Mesenchymal stem cell (in vitro differentiated cells and primary cell): ENCODE data around the gene CFD.

Experiments
- DNase-seq: peaks from one replicate; pipeline ENCODE4 v3.0.0-alpha.2; 2013
- H2AFZ ChIP-seq: one replicate; pipeline ENCODE4 v1.6.1; 2013; ENCODE audit warnings: low read depth, mild to moderate bottlenecking, control low read depth, inconsistent platforms, low read length, moderate library complexity
- H2AK5ac ChIP-seq: 2 replicates; pipeline ENCODE4 v1.6.1; 2013; ENCODE audit warnings: low read length, moderate library complexity, mild to moderate bottlenecking, inconsistent platforms; ENCODE audit not compliant: severe bottlenecking
- H2BK120ac ChIP-seq: one replicate; pipeline ENCODE4 v1.6.1; 2013; ENCODE audit warnings: low read depth, mild to moderate bottlenecking, inconsistent platforms, low read length, moderate library complexity
- H2BK12ac ChIP-seq, 2 experiments: one replicate each; pipeline ENCODE4 v1.6.1; 2013; ENCODE audit warnings: inconsistent platforms in 2 of 2, low read length in 2 of 2, mild to moderate bottlenecking in 2 of 2, moderate library complexity in 2 of 2, control low read depth in 1 of 2
- H2BK15ac ChIP-seq: one replicate; pipeline ENCODE4 v1.6.1; 2013; ENCODE audit warnings: mild to moderate bottlenecking, low read depth, inconsistent platforms; ENCODE audit not compliant: poor library complexity, severe bottlenecking
- H2BK5ac ChIP-seq: 2 replicates; pipeline ENCODE4 v1.6.1; 2013; ENCODE audit warnings: low read depth, mild to moderate bottlenecking, low read length, control low read depth, inconsistent platforms; ENCODE audit not compliant: poor library complexity, severe bottlenecking
- H3K14ac ChIP-seq, 2 experiments: one replicate each; pipeline ENCODE4 v1.6.1; 2013; ENCODE audit warnings: inconsistent platforms in 2 of 2, low read length in 2 of 2, control low read depth in 1 of 2, mild to moderate bottlenecking in 1 of 2, moderate library complexity in 1 of 2
- H3K18ac ChIP-seq, 2 experiments: one replicate each; pipeline ENCODE4 v1.6.1; 2013; ENCODE audit warnings: inconsistent platforms in 2 of 2, low read length in 2 of 2, control low read depth in 1 of 2, low read depth in 1 of 2, mild to moderate bottlenecking in 1 of 2
- H3K23ac ChIP-seq, 2 experiments: one replicate each; pipeline ENCODE4 v1.6.1; 2013; ENCODE audit warnings: inconsistent platforms in 2 of 2, low read length in 2 of 2, mild to moderate bottlenecking in 2 of 2, moderate library complexity in 2 of 2, control low read depth in 1 of 2
- H3K27ac ChIP-seq: 2 replicates; pipeline ENCODE4 v1.5.1; 2013; ENCODE audit warnings: mild to moderate bottlenecking, moderate library complexity, low read length, control low read depth, inconsistent platforms; ENCODE audit not compliant: poor library complexity, severe bottlenecking
- H3K27me3 ChIP-seq, 2 experiments: 2 replicates each; pipeline versions ENCODE4 v1.6.1 to v1.7.0; 2013; ENCODE audit warnings: low read length in 2 of 2, mild to moderate bottlenecking in 2 of 2, moderate library complexity in 2 of 2, control low read depth in 1 of 2, inconsistent platforms in 1 of 2; ENCODE audit not compliant: control insufficient read depth in 1 of 2, insufficient read depth in 1 of 2
- H3K36me3 ChIP-seq, 2 experiments: 2 replicates each; pipeline versions ENCODE4 v1.6.1 to v1.7.0; 2013; ENCODE audit warnings: low read length in 2 of 2, control low read depth in 1 of 2, inconsistent platforms in 1 of 2, low read depth in 1 of 2, mild to moderate bottlenecking in 1 of 2; ENCODE audit not compliant: insufficient read depth in 2 of 2, control insufficient read depth in 1 of 2
- H3K4ac ChIP-seq, 2 experiments: one replicate each; pipeline ENCODE4 v1.6.1; 2013; ENCODE audit warnings: inconsistent platforms in 2 of 2, low read length in 2 of 2, mild to moderate bottlenecking in 2 of 2, moderate library complexity in 2 of 2, control low read depth in 1 of 2, low read depth in 1 of 2
- H3K4me1 ChIP-seq: 2 replicates; pipeline ENCODE4 v1.6.1; 2013; ENCODE audit warnings: low read depth, low read length, control low read depth; ENCODE audit not compliant: control insufficient read depth, insufficient read depth
- H3K4me2 ChIP-seq: 2 replicates; pipeline ENCODE4 v1.6.1; 2013; ENCODE audit warnings: low read length, mild to moderate bottlenecking, inconsistent platforms; ENCODE audit not compliant: poor library complexity, severe bottlenecking
- H3K4me3 ChIP-seq, 2 experiments: 2 replicates each; pipeline versions ENCODE4 v1.5.1 to v1.7.0; 2013; ENCODE audit warnings: low read length in 2 of 2, mild to moderate bottlenecking in 2 of 2, control low read depth in 1 of 2, low read depth in 1 of 2; ENCODE audit not compliant: insufficient read depth in 1 of 2
- H3K79me1 ChIP-seq: replicated peaks from 2 replicates; pipeline ENCODE4 v1.6.1; 2013; ENCODE audit warnings: mild to moderate bottlenecking, control low read depth, low read length, inconsistent platforms; ENCODE audit not compliant: poor library complexity, severe bottlenecking
- H3K9ac ChIP-seq: 2 replicates; pipeline ENCODE4 v1.7.0; 2013; ENCODE audit warnings: mild to moderate bottlenecking, low read length, moderate library complexity
- H3K9me3 ChIP-seq: 2 replicates; pipeline ENCODE4 v1.7.0; 2013; ENCODE audit warnings: mild to moderate bottlenecking, low read length; ENCODE audit not compliant: control insufficient read depth
- H4K8ac ChIP-seq: one replicate; pipeline ENCODE4 v1.6.1; 2013; ENCODE audit warnings: inconsistent platforms, mild to moderate bottlenecking, low read length, moderate library complexity
- H4K91ac ChIP-seq: one replicate; pipeline ENCODE4 v1.6.1; 2013; ENCODE audit warnings: mild to moderate bottlenecking, low read length, inconsistent platforms
- WGBS: methylation state at CpG from one replicate; pipeline ENCODE4 v1.1.7; 2013; ENCODE audit warnings: mixed read lengths; 5-methylcytosine and 5-hydroxymethylcytosine counted together

CFD gene

DNA sequence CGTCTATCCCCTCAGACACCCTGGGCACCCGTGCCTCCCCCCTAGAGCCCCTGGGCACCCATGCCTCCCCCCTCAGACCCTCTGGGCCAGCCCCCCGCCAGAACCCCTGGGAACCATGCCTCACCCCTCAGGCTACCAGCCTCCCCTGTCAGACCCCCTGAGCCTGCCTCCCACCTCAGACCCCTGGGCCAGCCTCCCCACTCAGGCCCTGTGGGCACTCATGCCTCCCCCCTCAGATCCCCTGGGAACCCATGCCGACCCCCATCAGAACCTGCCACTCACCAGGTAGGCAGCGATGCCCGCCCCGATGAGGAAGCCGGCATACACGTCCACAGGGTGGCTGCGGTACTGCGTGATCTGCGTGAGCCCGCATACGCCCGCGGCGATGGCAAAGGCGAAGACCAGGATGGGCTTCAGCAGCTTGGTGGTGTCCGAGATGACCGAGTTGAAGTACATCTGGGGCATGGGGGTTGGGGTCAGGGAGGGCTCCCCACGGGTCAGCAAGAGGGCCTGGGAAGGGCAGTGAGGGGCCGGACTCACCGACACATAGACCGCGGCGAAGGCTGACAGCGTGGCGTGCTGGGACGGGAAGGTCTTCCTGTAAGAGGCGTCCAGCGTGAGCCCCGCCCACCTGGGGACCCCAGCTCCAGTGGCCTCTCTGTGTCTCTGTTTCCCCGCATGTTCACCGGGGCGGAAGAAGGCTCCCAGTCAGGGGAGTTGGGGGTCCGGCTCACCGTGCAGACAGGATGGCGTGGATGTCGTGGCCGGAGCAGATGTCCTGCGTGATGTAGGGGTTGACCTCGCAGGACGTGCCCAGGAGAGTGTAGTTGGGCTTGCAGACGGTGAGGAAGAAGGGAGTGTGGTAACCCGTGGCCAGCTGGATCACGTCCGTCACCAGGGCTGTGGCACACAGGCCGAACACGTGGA lies 45.0 kb upstream of the CFD start:
- Histone ChIP-seq H3K9me3 (no peaks in the 10 kb centered on the region), H2BK12ac (no peak overlapping the region), H2AFZ (no peak overlapping the region), H2BK5ac (no peak overlapping the region), H2AK5ac (no peak overlapping the region), H3K18ac (no peak overlapping the region), H3K27ac (no peak overlapping the region), H3K4me3 (no peak overlapping the region), H3K14ac (no peak overlapping the region), H3K9ac (no peak overlapping the region), H4K91ac (no peak overlapping the region), H3K36me3 (peaks cover 34 to 70% of the 10 kb centered on the region in 2 experiments), H4K8ac (peak overlapping the region; percentile 40), H3K23ac (no peak overlapping the region), H3K79me1 (peaks cover 7% of the 10 kb centered on the region), H3K4me1 (no peaks in the 10 kb centered on the region), H3K4me2 (no peak overlapping the region), H2BK15ac (no peak overlapping the region), H2BK120ac (no peak overlapping the region), H3K4ac (no peak overlapping the region), H3K27me3 (no peaks in the 10 kb centered on the region)
- DNase-seq = no peak
- WGBS = 96% methylated on average over 49 of the region's 49 CpGs

- no peaks in the 10 kb centered on the region for H3K9me3 ChIP-seq
- H3K14ac ChIP-seq = no peak overlapping the region
- peaks cover 7% of the 10 kb centered on the region for H3K79me1 ChIP-seq
- no peak overlapping the region for H3K18ac ChIP-seq
- no peak overlapping the region for H3K23ac ChIP-seq
- 98% methylated on average over 47 of the region's 47 CpGs for WGBS
- H2BK120ac ChIP-seq = no peak overlapping the region
- H4K8ac ChIP-seq = peak overlapping the region; percentile 40
- no peak overlapping the region for H3K4ac ChIP-seq
- H3K4me2 ChIP-seq = no peak overlapping the region
- H3K36me3 ChIP-seq = peaks cover 26 to 62% of the 10 kb centered on the region in 2 experiments
- no peak overlapping the region for H2BK15ac ChIP-seq
- no peak overlapping the region for H2BK5ac ChIP-seq
- H3K4me3 ChIP-seq = no peak overlapping the region
- DNase-seq = no peak
- H4K91ac ChIP-seq = no peak overlapping the region
- no peak overlapping the region for H3K9ac ChIP-seq
- H3K27ac ChIP-seq = no peak overlapping the region
- H2BK12ac ChIP-seq = no peak overlapping the region
- no peak overlapping the region for H2AK5ac ChIP-seq
- no peak overlapping the region for H2AFZ ChIP-seq
- H3K4me1 ChIP-seq = no peaks in the 10 kb centered on the region
- no peaks in the 10 kb centered on the region for H3K27me3 ChIP-seq
These were observed 44.2 kb upstream of the CFD start for GRCh38 chr19:815079-815774.

- H4K91ac ChIP-seq = no peak overlapping the region
- no peak overlapping the region for H3K23ac ChIP-seq
- H3K36me3 ChIP-seq = peaks cover 19 to 55% of the 10 kb centered on the region in 2 experiments
- no peak overlapping the region for H3K18ac ChIP-seq
- no peak overlapping the region for H3K9ac ChIP-seq
- no peak overlapping the region for H2BK120ac ChIP-seq
- H3K79me1 ChIP-seq = peaks cover 7% of the 10 kb centered on the region
- no peak overlapping the region for H2AFZ ChIP-seq
- H3K9me3 ChIP-seq = no peaks in the 10 kb centered on the region
- H2BK12ac ChIP-seq = no peak overlapping the region
- no peak overlapping the region for H3K4ac ChIP-seq
- H3K27ac ChIP-seq = no peak overlapping the region
- DNase-seq = no peak
- no peak overlapping the region for H3K14ac ChIP-seq
- no peaks in the 10 kb centered on the region for H3K27me3 ChIP-seq
- H3K4me3 ChIP-seq = no peak overlapping the region
- H3K4me2 ChIP-seq = no peak overlapping the region
- WGBS = 98% methylated on average over 13 of the region's 13 CpGs
- H4K8ac ChIP-seq = no peak overlapping the region
- H3K4me1 ChIP-seq = no peaks in the 10 kb centered on the region
- H2BK5ac ChIP-seq = no peak overlapping the region
- H2AK5ac ChIP-seq = no peak overlapping the region
- no peak overlapping the region for H2BK15ac ChIP-seq
These were observed 43.5 kb upstream of the CFD start for GRCh38 chr19:815775-816499.

GRCh38 chr19:816500-816857 lies 43.0 kb upstream of the CFD start:
- Histone ChIP-seq H4K8ac (no peak overlapping the region), H4K91ac (no peak overlapping the region), H2BK12ac (no peak overlapping the region), H3K9me3 (no peaks in the 10 kb centered on the region), H2AK5ac (no peak overlapping the region), H3K18ac (no peak overlapping the region), H3K4me1 (peaks cover 5% of the 10 kb centered on the region), H3K4me2 (no peak overlapping the region), H2BK15ac (no peak overlapping the region), H3K9ac (no peak overlapping the region), H2AFZ (no peak overlapping the region), H3K27ac (no peak overlapping the region), H3K36me3 (peaks cover 13 to 50% of the 10 kb centered on the region in 2 experiments), H2BK5ac (no peak overlapping the region), H3K4me3 (no peak overlapping the region), H3K23ac (no peak overlapping the region), H2BK120ac (no peak overlapping the region), H3K27me3 (no peaks in the 10 kb centered on the region), H3K79me1 (peaks cover 7% of the 10 kb centered on the region), H3K14ac (no peak overlapping the region), H3K4ac (no peak overlapping the region)
- no peak for DNase-seq
- WGBS = 97% methylated on average over 2 of the region's 2 CpGs
